HEK293 (cell line): ENCODE data around the gene KRTAP12-1.

Experiments used
- ZNF239 ChIP-seq: fragments of 450-650 bp; formaldehyde crosslinking; IDR thresholded peaks from 2 replicates; pipeline ENCODE4 v1.5.1; 2016; ENCODE audit warnings: missing biosample characterization, missing genetic modification characterization
- ZNF561 ChIP-seq: fragments of 450-650 bp; IDR thresholded peaks from 2 replicates; pipeline ENCODE4 v1.5.1; 2018; ENCODE audit warnings: missing biosample characterization, missing genetic modification characterization, borderline replicate concordance
- TF ChIP-seq, protein P1 (sequence below): fragments of 450-650 bp; formaldehyde crosslinking; IDR thresholded peaks from 2 replicates; pipeline ENCODE4 v1.5.1; 2016; ENCODE audit warnings: missing biosample characterization, missing genetic modification characterization
- TF ChIP-seq, protein P2 (sequence below): fragments of 450-650 bp; formaldehyde crosslinking; IDR thresholded peaks from 2 replicates; pipeline ENCODE4 v1.5.1; 2016; ENCODE audit warnings: missing biosample characterization, missing genetic modification characterization

GRCh38 chr21:44706706-44707581, 25.0 kb upstream of the KRTAP12-1 start:
- TF ChIP-seq ZNF239 (tag by site-specific recombination) (no peak), ZNF561 (tag by site-specific recombination) (no peak)
- TF ChIP-seq, protein P1, sequence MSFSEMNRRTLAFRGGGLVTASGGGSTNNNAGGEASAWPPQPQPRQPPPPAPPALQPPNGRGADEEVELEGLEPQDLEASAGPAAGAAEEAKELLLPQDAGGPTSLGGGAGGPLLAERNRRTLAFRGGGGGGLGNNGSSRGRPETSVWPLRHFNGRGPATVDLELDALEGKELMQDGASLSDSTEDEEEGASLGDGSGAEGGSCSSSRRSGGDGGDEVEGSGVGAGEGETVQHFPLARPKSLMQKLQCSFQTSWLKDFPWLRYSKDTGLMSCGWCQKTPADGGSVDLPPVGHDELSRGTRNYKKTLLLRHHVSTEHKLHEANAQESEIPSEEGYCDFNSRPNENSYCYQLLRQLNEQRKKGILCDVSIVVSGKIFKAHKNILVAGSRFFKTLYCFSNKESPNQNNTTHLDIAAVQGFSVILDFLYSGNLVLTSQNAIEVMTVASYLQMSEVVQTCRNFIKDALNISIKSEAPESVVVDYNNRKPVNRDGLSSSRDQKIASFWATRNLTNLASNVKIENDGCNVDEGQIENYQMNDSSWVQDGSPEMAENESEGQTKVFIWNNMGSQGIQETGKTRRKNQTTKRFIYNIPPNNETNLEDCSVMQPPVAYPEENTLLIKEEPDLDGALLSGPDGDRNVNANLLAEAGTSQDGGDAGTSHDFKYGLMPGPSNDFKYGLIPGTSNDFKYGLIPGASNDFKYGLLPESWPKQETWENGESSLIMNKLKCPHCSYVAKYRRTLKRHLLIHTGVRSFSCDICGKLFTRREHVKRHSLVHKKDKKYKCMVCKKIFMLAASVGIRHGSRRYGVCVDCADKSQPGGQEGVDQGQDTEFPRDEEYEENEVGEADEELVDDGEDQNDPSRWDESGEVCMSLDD (tag by site-specific recombination) = no peak
- TF ChIP-seq, protein P2, sequence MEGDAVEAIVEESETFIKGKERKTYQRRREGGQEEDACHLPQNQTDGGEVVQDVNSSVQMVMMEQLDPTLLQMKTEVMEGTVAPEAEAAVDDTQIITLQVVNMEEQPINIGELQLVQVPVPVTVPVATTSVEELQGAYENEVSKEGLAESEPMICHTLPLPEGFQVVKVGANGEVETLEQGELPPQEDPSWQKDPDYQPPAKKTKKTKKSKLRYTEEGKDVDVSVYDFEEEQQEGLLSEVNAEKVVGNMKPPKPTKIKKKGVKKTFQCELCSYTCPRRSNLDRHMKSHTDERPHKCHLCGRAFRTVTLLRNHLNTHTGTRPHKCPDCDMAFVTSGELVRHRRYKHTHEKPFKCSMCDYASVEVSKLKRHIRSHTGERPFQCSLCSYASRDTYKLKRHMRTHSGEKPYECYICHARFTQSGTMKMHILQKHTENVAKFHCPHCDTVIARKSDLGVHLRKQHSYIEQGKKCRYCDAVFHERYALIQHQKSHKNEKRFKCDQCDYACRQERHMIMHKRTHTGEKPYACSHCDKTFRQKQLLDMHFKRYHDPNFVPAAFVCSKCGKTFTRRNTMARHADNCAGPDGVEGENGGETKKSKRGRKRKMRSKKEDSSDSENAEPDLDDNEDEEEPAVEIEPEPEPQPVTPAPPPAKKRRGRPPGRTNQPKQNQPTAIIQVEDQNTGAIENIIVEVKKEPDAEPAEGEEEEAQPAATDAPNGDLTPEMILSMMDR (tag by site-specific recombination) = no peak
